ENCODE results near the gene WDR46. TPM values are rescaled to one million over a fixed set of nuclear protein-coding genes. Genes with fewer than 3 reads are reported as not detected.

WDR46 gene
- total and polyA plus RNA-seq, 2 experiments from 2014 or later = 34.8 to 70.4 TPM

DNA sequence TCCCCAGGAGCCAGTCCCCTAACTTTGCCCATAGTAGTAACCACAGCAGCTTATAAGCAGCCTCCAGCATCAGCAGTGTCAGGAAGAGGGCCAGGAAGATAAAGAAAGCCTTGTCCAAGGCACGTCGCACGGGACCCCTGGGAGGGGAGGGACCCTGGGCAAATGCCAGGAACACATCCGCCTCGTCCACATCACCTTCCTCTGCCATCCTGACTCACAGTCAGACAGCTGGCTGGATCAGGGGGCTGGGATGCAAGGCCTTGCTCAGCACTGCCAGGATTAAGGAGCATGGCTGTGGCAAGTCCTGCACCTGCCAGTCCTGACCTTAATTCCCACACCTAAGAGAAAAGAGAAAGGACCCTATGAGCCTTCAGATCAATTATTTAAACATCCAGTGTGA is 40.0 kb upstream of the WDR46 start:
- no peaks in the 10 kb centered on the region for H3K36me3 ChIP-seq
- DNase-seq (ENCODE audit: low read depth in 1 of 2, low spot score in 1 of 2) = no peak

DNA sequence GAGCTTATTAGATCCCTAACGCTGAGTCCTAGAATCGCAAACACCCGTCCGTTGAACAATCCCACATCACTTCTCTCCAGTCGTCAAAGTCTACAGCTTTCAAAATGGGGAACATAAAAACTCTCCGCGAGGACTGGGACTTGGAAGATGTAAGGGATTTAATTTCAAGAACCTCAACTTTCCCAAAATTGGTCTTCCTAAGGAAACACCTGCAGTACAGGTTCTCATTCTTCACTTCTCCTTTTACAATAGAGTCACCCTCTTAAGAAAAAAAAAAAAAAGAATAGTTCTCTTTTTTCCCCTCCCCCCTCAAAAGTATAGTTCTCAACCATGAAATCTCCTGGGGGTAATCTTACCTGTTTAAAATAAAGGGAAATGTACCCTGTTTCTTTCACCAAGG is 35.1 kb upstream of the WDR46 start:
- no peak for TF ChIP-seq CTCF (IDR thresholded peaks at IDR 0.05; ENCODE audit: low read depth, low read length)
- no peak overlapping the region for H3K27ac ChIP-seq
- H3K36me3 ChIP-seq = peaks cover 14% of the 10 kb centered on the region
- no peaks in the 10 kb centered on the region for H3K9me3 ChIP-seq (ENCODE audit: low read depth)
- DNase-seq (ENCODE audit: low read depth in 1 of 2, low spot score in 1 of 2) = no peak
- peaks cover 6% of the 10 kb centered on the region for H3K4me1 ChIP-seq (ENCODE audit: low read depth)
- no peaks in the 10 kb centered on the region for H3K27me3 ChIP-seq
- no peak overlapping the region for H3K4me3 ChIP-seq

More for the DNA sequence above, 40.0 kb upstream of the WDR46 start:
- Histone ChIP-seq H3K4me3 (no peak overlapping the region), H3K9me3 (ENCODE audit: low read depth) (no peaks in the 10 kb centered on the region), H3K27me3 (no peaks in the 10 kb centered on the region), H3K27ac (no peak overlapping the region), H3K4me1 (ENCODE audit: low read depth) (no peaks in the 10 kb centered on the region)
- TF ChIP-seq CTCF (IDR thresholded peaks at IDR 0.05; ENCODE audit: low read depth, low read length) = no peak

GRCh38 chr6:33323623-33323948 is 34.5 kb upstream of the WDR46 start:
- Histone ChIP-seq H3K36me3 (peaks cover 20% of the 10 kb centered on the region), H3K4me3 (peak overlapping the region; percentile 63), H3K27ac (peak overlapping the region; percentile 92), H3K9me3 (ENCODE audit: low read depth) (no peaks in the 10 kb centered on the region), H3K4me1 (ENCODE audit: low read depth) (peaks cover 6% of the 10 kb centered on the region), H3K27me3 (no peaks in the 10 kb centered on the region)
- DNase-seq (ENCODE audit: low read depth in 1 of 2, low spot score in 1 of 2) = no peak
- TF ChIP-seq CTCF (IDR thresholded peaks at IDR 0.05; ENCODE audit: low read depth, low read length) = no peak

GRCh38 chr6:33321227-33321626 is 32.2 kb upstream of the WDR46 start:
- no peak overlapping the region for H3K27ac ChIP-seq
- no peak for TF ChIP-seq CTCF (IDR thresholded peaks at IDR 0.05; ENCODE audit: low read depth, low read length)
- peaks cover 21% of the 10 kb centered on the region for H3K36me3 ChIP-seq
- no peak for DNase-seq (ENCODE audit: low read depth in 1 of 2, low spot score in 1 of 2)
- H3K9me3 ChIP-seq (ENCODE audit: low read depth) = no peaks in the 10 kb centered on the region
- H3K4me1 ChIP-seq (ENCODE audit: low read depth) = peaks cover 9% of the 10 kb centered on the region
- no peaks in the 10 kb centered on the region for H3K27me3 ChIP-seq
- no peak overlapping the region for H3K4me3 ChIP-seq

DNA sequence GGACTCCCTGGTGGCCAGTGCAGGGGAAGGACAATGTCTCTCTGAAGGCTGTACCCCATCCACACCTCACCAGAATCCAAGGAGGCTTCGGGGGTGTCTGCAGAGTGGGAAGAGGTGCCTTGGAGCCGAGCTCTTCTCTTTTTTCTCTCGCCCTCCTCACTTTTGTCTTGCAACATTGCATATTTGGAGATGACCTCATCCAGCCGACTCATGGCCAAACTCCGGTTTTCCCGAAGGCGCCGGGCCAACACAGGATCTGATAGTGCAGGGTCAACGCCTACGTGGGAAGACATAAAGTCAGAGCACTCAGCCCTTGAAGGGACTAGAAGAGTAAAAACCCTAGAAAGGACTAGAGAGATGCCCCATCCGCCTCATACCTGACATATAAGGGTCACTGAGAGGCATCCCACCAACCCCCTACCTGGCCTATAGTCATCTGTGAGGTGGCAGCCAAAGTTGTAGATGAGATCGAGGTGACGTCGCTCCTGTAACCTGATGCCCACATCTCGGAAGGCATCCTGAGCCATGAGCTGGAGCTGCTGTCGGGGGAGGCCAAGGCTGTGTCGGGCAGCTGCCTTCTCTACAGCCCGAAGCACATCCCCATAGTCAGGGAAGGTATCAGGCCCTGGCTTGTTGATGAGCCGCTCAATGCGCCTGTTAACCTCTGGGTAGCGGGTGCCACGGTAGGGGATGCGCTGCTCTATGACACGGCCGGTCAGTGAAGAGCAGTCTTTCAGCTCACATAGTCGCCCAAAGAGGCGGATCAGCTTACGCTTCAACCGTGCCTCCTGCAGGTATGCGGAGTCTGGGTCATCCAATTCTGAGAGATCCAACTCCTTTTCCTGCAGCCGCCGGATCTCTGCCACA is 31.5 kb upstream of the WDR46 start:
- no peak for TF ChIP-seq CTCF (IDR thresholded peaks at IDR 0.05; ENCODE audit: low read depth, low read length)
- peak in 1 of 2 donors; percentile 94 for DNase-seq (ENCODE audit: low read depth in 1 of 2, low spot score in 1 of 2)
- Histone ChIP-seq H3K4me3 (no peak overlapping the region), H3K9me3 (ENCODE audit: low read depth) (no peaks in the 10 kb centered on the region), H3K27me3 (no peaks in the 10 kb centered on the region), H3K36me3 (peaks cover 21% of the 10 kb centered on the region), H3K4me1 (ENCODE audit: low read depth) (peaks cover 9% of the 10 kb centered on the region), H3K27ac (no peak overlapping the region)

All from cardiac muscle cell (in vitro differentiated cells and primary cell).